ENCODE data around the gene WDR93.

WDR93 gene

DNA sequence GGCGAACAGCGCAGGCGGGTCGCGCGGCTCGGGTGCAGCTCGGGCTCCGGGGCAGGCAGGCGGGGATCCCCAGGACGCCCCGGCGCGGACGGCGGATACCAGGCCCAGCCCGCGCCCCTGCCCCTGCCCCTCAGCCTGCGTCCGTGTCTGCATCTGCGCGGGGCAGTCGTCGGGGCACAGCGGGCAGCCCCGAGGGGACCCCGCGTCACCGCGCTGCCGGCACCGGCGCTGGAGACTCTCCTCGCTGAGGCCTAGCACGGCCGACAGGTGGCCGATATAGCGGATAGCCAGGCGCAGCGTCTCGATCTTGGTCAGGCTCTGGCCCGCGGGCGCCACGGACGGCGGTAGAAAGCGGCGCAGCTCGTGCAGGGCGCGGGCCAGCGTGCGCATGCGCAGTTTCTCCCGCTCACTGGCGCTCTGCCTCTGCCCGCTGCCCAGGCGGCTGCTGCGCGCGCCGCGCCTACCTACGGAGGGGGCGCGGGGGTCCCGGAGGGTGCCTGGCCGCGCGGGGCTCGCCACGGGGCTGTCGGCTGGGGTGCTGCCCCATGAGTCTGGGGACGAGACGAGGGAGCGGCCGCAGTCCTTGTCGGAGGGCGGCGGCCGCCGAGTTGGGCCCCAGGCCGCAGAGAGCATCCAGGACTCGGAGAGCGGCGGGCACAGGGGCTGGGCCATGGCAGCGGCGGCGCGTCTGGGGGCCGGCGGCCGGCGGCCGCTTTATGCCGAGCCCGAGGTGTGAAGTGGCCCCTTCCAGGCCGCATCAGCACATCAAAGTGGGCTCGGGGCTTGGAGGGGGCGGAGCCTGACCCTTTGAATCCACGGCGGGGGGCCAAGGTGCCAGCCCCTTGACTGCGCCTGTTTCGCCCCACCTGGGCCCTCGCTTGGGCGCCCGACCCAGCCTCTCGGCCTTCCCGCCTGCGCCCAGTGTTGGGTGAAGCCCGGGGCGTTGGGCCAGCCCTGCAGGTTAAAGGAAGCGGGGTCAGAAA, 60.2 kb downstream of the WDR93 start, which contains the start of gene MESP1:
Gene MESP1 (minus strand): TSS at position 690 of the 983 bp plus-strand sequence. CDS start 18 bp downstream, at position 672.
- peak; percentile 78 for DNase-seq

DNA sequence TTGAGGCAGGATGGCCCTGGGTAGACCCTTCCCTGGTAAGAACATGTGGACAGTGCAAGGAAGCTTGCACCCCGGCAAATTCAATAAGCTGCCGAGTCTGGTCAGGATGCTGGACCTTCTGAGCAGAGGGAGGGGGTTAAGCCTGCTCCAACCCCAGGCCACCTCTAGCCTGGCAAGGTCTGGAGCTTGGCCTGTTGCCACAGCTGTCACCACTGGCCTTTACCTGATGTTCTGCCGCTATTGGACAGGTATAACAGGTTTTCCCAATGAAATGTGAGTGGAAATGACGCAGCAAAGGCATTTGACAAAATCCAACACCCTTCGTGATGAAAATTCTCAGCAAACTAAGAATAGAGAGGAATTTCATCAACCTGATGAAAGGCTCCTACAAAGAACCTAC, 61.1 kb downstream of the WDR93 start:
- no peak for DNase-seq

DNA sequence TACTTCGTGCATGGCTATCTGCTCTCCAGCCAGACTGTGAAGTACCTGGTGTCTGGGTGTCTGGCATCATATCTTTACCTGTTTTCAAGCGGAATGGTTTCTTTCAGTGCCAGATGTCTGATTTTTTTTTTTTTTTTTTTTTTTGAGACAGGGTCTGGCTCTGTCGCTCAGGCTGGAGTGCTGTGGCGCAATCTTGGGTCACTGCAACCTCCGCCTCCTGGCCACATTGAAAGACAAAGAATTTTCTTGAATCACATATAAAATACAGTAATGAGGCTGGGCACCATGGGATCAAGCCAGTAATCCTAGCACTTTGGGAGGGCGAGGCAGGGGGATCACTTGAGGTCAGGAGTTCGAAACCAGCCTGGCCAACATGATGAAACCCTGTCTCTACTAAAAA, 63.2 kb downstream of the WDR93 start:
- no peak for DNase-seq

DNA sequence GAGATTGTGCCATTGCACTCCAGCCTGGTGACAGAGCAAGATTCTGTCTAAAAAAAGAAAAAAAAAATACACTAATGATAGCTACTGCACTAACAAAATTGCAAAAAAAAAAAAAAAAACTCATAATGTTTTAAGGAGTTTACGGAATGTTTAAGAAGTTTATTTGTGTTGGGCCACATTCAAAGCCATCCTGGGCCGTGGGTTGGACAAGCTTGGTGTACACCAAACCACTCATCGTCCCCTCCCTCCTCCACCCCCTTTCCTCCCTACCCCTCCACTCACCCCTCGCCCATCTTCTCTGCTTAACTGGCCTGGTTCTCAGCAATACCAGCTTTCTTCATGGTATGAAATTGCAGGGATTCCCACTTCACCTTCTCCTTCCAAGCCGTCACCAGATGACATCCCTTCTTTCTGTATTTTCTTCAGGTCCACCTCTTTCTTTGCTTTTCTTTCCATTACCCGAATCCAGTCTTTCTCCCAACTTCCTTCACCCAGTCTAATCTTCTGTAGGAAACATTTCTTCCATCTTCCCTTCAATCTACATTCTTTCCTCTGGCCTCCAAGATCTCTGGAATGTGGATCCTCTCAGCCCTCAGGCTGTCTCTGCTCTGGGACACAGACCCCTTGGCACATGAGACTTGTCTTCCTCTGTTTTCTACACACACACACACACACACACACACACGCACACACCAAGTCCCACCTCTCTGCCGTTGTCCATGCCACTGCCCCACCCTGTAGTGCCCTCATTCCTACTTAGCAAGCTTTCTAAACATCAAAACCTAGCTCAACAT, 63.9 kb downstream of the WDR93 start:
- DNase-seq, result no peak

DNA sequence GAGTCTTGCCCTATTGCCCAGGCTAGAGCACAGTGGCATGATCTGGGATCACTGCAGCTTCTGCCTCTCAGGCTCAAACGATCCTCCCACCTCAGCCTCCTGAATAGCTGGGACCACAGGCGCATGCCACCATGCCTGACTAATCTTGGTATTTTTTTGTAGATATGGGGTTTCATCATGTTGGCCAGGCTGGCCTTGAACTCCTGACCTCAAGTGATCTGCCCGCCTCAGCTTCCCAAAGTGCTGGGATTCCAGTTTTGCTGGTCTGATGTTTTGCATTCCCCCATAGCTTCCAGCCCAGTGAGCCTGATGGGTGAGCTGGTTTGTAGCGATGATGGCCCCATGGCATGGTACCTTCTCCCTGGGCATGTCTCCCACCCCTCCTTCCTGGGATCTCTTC, 65.1 kb downstream of the WDR93 start:
- DNase-seq, result no peak

DNA sequence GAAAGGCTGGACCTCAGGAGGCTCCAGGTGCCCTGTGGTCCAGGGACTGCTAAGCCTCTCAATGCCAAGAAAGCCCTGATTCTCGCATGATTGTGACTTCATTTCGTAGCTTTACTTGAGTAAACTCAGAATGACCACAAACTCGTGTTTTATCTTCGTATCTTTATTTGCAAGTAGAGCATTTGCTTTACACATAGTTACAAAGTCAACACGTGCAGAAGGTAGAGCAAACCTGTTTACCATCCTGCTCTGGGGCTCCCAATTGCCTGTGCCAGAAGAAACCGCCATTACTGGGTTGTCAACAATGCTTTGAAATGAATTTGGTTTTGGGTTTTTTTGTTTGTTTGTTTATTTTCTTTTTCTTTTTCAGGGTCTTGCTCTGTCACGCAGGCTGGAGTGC, 66.3 kb downstream of the WDR93 start:
- no peak for DNase-seq

DNA sequence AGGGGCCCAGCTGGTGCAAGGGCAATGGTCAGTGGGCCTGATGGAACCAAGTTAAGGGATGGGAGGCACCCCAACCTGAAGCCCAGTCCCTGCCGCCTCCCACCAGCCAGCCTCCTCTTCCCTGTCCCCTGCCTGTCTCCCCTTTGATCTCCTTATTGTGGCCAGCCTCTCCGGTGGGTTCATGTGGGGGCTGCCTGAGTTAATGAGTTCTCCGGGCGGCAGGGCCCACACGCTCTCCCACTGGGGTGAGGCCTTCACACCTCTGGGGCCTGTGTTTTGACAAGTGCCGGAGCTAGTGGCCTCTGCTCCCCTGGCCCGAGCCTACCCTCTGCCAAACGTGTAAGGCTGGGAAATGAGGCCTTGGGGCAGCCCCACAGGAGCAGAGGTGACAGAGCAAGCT, 67.7 kb downstream of the WDR93 start:
- no peak for DNase-seq

DNA sequence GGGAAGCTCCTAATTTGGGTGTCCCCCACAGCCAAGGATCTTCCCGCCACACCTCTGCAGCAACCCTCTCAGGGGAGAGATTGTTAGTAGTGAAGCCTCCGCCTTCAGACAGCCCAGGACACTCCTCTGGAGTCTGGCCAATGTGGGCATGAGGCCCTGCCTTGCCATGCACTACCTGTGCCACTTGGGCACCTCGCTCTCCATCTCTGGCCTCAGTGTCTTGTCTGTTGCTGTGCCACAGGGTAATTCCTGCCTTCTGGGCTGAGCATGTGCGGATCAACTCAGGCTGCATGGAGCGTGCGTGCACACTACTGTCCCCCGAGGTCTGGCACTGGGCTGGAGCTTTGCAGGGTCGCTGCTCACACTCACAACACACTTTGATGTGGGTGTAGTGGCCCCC, 68.4 kb downstream of the WDR93 start:
- DNase-seq, result no peak

DNA sequence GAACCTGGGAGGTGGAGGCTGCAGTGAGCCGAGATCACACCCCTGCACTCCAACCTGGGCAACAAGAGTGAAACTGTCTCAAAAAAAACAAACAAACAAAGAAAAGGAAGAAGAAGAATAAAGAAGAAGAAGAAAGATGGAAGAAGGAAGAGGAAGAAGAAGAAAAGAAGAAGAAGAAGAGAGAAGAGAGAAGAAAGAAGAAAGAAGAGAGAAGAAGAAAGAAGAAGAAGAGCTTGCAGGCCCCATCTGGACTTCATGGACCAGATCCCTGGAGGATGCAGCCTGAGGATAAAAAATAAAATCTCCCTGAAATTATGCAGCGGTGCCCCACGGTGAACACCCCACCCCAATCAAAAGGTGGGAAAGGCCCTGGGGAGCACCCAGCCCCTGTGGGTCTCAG, 69.2 kb downstream of the WDR93 start:
- no peak for DNase-seq

DNA sequence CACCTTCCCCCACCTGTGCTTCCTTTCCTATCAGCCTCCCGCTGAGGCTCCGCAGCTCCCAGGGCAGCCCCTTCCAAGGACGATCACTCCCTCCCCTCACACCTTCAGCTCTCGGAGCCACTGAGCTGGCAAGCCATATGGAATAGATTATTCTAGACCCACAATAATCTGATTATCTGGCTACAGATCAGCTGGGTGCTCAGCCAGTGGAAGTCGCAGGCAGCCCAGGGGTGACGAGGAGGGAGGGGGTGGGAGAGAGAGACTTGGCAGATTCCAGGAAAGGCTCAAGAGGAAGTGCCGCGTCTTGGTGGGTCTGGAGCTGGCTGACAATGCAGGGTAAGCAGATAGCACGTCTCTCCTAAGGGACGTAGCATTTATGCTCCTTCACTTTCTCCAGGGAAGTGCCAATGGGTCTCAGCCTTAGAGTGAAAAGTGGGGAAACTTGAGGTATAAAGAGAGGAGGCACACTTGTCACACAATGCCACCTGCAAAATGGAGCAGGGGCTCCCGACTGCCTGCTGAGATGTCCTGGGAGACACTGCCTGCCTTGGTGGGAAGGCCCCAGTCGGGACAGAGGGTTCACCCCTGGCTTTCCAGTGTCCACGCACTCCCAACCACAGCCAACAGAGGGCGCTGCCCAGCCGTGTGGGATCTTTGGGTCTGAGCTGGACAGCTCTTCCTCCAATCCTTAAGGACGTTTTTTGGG, 69.8 kb downstream of the WDR93 start:
- no peak for DNase-seq

DNA sequence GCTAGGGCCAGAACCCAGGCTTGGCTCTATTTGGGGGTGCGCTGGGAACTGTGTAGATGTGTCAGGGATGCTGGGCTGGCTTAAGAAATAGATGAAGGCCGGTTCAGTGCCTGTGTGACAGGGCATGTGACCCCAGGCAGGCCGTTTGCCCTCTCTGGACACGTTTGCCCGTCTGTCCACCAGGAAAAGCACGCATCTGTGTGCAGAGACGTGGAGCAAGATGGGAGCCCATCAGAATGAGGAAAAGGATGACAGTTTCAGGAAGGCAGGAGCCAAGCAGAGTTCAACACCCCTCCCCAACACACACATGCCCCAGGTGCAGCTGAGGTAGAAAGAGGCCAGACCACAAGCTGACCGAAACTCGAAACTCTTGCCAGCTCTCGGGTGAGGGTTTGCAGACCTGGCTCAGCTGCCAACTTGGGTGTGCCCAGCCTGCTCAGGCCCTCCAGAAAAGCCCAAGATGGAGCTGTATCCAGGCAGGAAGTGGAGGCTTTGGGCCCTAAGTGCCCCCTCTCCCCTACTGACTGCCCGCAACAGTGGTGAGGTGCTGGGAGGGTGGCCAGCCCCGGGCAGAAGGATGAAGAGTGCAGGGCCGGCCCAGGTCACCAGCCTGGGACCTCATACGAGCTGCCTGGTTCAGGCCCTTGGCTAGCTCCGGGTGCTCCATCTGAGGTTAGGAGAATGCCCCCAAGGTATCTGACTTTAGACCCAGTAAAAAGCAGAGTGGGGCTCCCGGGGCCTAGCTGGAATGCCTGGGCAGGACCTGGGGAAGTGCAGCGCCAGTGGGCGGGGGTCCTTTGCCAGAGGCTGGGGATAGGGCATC, 70.6 kb downstream of the WDR93 start:
- no peak for DNase-seq

DNA sequence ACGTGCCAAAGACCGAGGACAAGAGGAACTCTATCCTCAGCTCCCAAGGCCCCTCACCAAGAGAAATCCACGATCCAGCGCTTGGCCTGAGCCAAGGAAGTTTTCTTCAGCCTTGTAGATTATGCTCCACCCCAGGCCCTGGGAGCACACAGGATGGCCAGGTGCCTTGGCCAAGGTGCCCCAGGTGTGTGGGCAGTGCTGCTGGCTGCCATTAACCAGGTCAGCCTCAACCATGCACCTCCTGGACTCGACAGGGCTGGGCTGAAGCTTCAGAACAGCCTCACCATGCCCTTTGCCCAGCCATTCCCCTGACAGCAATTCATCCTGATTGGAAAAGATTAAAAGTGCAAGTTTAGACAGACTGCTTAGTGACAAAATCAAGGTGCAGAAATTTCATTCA, 71.3 kb downstream of the WDR93 start:
- no peak for DNase-seq

DNA sequence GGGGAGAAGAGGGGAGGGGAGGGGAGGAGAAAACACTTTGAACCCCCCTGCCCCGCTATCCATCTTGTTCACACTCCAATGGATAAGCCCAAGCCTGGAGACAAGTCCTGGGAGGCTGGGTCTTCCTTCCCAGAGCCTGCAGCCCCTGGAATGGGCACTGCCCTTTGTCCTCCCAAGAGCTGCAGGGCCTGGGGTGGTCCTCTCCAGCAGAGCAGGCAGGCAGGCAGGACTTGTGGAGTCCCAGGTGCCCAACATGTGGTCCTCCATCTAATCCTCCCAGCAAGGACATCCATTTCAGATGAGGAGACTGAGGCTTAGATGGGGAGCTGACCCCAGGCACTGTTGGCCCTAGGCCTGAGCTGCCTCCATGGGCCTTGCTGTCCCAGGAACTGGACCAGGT, 75.1 kb downstream of the WDR93 start:
- DNase-seq, result no peak

DNA sequence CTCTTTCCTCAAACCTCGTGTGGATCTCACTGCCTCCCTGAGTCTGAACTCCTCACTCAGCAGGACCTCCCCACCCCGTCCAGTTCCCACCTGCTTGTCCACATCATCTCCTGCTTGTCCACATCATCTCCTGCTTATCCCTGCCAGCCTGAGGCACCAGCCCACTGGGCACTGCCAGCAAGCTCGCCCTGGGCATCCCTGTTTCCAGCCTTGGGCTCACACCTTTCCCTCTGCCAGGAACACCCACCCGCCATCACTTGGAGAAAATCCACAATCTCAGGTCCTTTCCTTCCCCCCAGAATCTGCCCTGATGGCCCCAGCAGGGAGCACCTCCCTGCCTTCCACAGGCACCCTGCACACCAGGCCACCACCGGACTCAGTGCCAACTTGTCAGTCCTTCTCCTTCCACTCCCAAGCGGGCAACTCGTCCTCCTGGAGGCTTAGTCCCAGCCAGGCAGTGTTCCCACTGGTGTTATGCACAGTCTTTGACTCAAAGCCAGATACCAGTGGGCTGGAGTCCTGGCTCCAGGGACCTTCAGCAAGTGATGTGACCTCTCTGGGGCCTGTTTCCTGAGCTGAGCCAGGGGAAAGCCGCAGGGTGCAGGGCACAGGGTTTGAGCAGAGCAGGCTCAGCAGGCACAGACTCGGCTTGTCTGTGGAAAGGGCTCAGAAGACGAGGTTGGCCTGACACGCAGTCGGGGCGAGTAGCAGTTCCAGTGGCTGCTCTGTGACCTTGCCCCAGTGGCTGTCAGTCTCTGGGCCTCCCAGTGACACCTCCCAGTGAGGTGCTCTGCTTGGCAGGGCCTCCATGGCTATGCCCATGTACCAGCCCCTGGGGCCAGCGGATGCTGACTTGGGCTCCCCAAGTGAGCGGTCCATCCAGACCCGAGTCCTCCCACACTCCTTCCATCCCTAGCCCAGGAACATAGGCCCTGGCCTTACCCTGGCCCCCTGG, 76.0 kb downstream of the WDR93 start:
- DNase-seq, result no peak

DNA sequence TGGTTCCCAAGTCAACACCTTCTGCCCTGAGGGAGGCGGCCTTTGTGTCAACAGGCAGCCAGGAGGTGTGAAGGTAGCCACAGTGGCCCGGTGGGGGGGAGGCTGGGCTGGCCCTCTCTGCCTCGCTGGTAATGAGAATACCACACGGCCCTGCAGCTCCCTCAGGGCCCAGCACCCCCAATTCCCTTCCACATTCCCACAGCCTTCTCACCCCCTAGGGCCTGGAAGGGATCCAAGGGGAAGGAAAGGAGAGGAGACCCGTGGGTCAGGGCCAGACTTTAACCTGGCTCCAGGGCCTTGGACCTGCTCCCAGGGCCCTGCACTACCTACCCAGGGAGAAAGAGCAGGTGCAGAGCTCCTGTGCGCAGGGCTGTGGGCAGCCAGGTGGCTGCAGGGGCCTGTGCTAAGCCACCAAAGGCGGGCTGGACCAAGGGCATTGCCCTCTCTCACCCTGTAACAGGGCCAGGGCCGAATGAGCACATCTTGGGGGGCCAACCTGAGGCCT, 76.9 kb downstream of the WDR93 start:
- DNase-seq, result no peak

DNA sequence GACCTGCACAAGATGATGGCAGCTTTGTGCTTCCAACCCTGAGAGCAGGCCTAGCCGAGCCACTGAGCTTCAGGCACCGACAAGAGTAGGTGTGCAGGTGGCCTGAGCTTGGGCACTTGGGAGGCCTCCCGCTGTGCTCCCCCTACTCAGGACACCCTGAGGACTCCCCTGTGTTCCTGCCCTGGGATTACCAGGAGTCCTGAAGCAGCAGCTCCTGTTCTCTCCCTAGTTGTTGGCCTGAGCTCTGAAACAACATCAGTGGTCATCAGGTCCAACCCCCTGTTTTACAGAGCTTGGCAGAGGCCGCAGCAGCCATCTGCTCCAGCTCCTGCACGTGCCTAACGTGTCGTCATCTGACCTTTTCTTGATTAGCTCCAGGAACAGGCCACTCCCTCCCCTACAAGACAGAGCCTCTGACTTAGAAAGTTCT, 77.5 kb downstream of the WDR93 start:
- DNase-seq, result no peak

DNA sequence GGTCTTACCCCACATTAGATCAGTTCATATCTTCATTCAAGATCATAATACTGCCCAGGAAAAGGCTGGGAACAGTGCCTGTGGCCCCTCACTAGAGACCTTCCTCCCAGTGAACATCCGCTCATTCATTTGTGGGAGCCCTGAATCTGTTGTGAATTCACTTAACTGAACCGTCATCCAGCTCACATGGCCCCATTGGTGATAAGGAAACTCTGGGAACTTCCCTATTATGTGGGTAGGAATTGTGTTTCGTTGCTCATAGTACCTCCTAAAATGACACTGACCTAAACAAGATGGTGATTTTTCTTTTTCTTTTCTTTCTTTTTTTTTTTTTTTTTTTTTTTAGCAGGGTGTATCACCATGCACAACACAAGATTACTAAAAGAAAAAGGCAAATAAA, 78.8 kb downstream of the WDR93 start:
- no peak for DNase-seq

DNA sequence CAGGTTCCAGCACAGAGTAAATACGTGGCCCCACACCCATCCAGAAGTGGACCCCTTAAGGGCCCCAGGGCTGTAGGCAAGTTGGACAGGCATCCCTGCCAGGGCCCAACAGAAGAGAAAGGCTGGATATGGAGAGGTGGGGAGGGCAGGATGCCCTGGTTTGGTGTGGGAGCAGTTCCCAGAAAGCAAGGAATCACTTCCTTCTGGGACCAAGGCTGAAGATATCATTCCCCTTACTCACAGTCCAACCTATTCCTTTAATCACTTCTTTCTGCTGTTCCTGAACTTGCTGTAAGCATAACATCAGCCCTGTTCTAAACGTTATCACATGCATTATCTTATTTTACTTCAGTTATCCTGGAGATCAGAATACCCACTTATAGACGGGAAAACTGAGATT, 79.4 kb downstream of the WDR93 start:
- DNase-seq, result no peak

DNA sequence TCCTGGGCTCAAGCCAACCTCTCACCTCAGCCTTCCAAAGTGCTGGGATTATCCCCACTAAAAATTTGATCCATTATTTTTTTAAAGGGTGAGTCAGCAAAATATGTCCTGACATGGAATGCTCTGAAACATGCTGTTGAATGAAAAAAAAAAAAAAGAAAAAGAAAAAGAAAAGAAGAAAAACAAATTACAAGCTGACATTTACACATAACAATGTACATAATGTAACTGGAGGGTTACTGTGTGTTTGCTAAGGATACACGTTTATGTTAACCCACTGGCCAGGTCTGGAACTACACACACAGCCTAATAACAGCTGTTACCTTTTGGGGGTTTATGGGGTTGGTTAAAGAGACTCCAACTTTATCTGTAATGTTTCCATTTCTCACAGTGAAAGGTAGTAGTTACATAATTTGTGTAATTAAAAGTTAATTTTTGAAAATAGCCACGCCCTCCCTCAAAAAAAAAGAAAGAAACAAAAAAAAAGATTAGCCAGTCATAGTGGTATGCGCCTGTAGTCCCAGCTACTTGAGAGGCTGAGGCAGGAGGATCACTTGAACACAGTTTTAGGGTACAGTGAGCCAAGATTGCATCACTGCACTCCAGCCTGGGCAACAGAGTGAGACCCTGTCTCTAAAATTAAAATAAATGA, 82.4 kb downstream of the WDR93 start:
- DNase-seq, result no peak

DNA sequence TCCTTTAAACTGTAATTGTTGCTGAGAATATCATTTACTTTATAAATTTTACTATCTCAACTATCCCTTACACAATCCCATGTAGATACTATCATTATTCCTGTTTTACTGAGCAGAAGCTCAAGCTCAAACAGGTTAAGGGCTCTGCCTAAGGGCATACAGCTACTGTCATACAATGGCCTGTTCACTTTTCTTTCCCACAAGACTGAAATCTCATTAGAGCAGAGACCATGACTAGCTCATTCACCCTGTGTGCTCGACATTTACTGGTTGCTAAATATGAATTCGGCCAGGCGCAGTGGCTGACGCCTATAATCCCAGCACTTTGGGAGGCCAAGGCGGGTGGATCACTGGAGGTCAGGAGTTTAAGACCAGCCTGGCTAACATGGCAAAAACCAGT, 83.9 kb downstream of the WDR93 start:
- DNase-seq, result no peak

All from amniotic stem cell (primary cell).